Stimulated activated CD4-positive, alpha-beta T cell treated with anti-CD3 and anti-CD28 coated beads, Interleukin-4, amount 100 ng/mL, for 48 hours (primary cell): ENCODE results near the gene SVBP.
"Not testable (repeated sequence)": the region's sequence is repeated elsewhere in the genome, so short reads cannot be mapped to it uniquely, and the experiment has no call there.

Source experiments
- DNase-seq, 2 donors: peaks; one replicate each; pipeline ENCODE4 v3.0.0-alpha.2; 2020; ENCODE audit warnings: low read depth in 2 of 2

SVBP gene

GRCh38 chr1:42841440-42842147, 24.4 kb upstream of the SVBP start:
- DNase-seq = no peak

DNA sequence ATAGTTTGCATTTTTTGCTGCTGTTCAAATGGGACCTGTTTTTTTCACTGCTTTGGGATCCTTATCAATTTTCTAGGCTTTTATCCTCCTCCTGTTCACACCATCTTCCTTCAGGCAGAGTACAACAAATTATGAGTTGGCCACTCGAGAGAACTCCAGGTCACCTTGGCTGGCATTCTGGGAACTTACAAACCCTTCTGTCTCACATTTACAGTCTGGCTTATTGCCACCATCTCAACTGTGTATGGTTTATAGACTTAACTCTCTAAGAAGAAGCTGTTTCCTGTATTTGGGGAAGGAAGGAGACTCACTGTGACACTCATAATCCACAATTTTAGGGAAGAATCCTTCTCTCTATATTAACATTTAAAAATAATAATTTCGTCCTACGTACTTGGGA, 23.8 kb upstream of the SVBP start:
- DNase-seq = no peak

GRCh38 chr1:42838482-42839190, 21.4 kb upstream of the SVBP start:
- no peak for DNase-seq

- DNase-seq = no peak
Measured at GRCh38 chr1:42837709-42838108, 20.5 kb upstream of the SVBP start.

GRCh38 chr1:42835422-42835821, 18.2 kb upstream of the SVBP start:
- no peak for DNase-seq

GRCh38 chr1:42834803-42835202, 17.6 kb upstream of the SVBP start:
- DNase-seq = no peak

DNA sequence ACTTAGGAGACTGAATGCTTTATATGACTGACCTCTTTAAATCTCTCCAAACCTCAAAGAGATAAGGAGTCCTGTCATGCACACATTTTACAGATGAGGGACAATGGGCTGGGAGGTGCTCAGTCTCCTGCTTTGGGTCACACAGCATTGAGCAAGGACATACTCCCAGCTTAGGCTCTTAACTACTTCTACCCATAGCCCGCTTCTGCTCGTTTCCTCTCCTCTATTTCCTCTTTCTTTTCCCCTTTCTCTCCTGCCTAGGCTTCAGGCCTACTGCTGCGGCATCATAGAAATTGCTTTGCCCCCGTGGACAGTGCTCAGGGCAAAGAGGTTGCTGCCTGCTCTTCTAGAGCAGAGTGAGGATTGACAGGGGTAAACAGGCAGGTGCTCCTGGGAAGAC, 16.8 kb upstream of the SVBP start:
- no peak for DNase-seq

GRCh38 chr1:42832641-42833240, 15.5 kb upstream of the SVBP start:
- no peak for DNase-seq

DNA sequence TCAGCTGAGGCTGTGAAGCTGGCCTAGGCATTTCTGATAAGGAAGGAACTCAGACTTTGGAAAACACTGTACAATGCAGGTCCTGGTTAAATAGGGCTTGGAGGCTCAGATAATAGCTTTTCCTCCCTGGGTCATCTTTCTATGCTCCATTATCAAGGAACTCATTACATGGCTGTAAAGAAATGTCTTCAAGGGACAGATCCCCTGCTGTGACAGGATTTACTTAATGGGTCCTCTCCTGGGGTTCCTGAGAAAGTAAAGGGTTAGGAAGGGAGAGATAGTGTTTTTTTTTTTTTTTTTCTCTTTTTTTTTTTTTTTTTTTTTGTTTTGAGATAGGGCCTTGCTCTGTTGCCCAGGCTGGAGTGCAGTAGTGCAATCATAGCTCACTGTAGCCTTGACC, 14.1 kb upstream of the SVBP start:
- no peak for DNase-seq

DNA sequence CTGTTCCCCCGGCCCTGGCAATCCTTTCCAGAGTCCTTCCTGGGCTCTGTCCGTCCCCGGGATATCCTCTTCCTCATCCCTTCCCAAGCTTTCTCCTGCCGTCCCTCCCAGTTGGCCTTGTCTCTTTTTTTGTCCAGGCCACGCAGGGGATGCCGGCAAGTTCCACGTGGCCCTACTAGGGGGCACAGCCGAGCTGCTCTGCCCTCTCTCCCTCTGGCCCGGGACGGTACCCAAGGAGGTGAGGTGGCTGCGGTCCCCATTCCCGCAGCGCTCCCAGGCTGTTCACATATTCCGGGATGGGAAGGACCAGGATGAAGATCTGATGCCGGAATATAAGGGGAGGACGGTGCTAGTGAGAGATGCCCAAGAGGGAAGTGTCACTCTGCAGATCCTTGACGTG, 13.4 kb upstream of the SVBP start:
- DNase-seq = no peak

DNA sequence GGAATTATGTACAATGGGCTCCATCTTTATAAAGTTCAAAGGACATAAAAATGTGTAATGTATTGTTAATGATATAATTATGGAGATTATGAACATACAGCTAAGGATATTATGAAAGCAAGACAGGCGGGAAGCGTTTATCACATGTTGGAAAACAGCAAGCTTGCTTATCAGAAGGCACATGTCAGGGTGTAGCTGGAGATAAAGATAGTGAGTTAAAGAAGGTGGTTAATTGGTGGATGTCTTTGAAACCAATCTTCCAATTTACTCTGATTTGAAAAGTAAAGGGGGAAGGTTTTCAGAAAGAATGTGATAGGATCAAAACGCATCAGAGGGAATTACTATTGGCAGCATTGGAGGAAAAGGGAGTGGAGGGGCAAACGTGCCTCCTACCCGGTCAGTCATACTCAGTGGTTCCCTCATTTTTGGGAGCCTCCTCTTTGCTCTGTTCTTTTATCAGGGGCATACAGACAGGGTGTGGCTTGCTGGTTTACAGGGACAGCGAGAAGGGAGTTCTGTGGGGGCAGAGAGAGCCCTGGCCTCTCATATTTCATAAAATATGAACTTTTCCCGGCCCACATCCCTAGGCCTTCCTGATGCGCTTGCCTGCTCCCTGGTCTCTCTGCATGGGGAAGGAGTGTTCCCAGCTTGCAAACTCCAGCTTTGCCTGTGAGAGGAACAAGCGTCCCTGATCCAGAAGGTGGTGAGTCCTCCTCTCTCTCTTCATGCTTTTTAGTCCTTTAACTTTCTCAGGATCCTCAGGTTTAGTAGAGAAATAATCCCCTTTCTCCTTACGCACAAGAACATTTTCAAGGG, 8.0 kb upstream of the SVBP start:
- no peak for DNase-seq

GRCh38 chr1:42824481-42825035, 7.4 kb upstream of the SVBP start:
- no peak for DNase-seq

DNA sequence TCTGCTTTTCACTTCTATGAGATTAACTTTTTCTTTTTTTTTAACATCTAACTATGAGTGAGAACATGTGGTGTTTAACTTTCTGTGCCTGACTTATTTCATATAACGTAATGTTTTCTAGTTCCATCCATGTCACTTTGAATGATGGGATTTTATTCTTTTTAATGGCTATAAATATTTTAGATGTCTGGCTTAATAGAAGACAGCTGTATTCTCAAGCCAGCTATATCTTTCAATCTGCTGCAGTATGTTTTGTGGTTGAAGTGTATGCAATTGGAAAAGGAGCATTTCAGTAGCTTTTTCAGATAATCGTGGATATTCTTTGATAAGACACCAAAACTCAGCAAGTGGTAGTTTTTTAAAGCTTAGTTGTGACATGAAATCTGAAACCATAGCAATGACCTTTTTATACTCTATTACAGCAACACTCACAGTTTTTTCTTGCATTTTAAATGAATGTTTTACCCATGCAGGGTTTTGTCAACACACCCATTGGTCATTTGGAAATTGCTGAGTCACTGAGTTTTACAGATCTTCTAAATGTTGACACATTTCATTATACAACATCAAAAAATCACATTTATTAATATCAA, 5.7 kb upstream of the SVBP start:
- no peak for DNase-seq

DNA sequence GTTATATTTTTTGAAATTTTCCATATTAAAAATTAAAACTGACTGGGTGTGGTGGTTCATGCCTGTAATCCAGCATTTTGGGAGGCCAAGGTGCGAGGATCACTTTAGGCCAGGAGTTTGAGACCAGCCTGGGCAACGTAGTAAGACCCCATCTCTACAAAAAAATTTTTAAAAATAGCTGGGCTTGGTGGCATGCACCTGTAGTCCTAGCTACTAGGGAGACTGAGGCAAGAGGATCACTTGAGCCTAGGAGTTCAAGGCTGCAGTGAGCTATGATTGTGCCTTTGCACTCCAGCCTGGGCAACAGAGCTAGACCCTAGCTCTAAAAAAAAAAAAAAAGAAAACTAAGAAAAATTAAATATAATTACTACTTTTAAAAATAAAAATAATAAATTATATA, 4.5 kb upstream of the SVBP start:
- DNase-seq = no peak

DNA sequence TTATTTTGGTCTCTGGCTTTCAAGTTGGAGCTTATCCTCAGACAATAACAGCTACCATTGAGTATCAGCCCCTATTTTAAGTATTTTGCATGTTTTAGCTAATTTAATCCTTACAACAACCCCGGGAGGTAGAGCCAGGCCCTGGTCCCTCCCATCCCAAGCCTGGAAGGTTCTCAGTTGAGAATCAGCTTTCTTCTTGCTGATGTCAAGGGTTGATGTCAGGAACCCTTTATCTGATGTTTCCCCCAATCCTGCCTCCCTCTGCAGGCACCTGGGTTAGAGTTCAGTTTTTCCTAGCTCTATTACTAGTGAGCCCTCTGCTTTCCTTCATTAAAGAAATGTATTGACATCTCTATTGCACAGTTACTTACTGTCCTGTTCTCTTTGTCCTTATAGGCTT, 3.6 kb upstream of the SVBP start:
- DNase-seq = no peak

GRCh38 chr1:42817976-42818375, 779 bp upstream of the SVBP start:
- DNase-seq = no peak

DNA sequence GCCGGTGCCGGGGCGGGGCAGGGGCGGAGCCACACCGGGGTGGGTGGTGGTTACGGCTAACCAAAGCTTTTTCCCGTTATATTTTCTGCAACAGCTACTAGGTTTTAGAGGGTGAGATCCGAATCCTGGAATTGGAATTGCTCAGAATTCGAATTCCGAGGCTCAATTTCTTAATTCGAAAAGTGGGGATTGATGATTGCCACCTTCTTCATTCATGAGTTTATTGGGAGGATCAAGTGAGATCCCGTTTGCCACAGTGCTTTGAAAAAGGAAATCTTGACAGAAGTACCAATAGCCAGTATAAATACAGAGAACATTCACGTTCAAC, 207 bp upstream of the SVBP start:
- no peak for DNase-seq

GRCh38 chr1:42815941-42816584, 1.1 kb downstream of the SVBP start:
- no peak for DNase-seq

DNA sequence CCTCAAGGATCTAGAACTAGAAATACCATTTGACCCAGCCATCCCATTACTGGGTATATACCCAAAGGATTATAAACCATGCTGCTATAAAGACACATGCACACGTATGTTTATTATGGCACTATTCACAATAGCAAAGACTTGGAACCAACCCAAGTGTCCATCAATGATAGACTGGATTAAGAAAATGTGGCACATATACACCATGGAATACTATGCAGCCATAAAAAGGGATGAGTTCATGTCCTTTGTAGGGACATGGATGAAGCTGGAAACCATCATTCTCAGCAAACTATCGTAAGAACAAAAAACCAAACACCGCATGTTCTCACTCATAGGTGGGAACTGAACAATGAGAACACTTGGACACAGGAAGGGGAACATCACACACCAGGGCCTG, 2.4 kb downstream of the SVBP start:
- not testable (repeated sequence) for DNase-seq

DNA sequence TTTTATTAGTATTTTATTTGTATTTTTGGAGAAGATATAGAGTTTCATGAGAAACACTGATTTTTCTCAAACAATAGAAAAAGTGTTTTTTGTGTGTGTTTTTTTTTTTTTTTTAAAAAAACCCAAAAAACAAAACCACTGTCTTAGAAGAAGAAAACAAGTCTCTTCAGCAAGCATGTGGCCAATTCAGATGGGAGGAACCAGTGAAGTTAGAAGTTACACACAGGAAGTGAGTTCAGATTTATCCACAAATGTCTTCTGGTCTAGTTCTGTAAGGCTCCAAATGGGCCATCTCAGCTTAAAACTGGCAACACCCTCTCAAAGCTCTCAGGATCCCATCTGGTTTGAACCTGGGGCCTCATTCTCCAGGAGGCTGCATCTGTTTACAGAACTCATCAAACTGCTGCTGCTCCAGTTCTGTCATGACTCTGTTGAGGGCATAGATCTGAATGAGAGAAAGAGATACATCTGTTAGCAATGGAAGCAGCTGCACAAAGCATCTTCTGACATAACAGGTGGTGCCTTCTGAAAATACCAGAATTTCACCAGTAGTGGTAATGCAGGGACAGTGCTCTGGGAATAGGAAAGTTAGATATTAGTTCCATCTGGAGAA, 10.0 kb downstream of the SVBP start:
- no peak for DNase-seq

GRCh38 chr1:42806593-42806992, 10.6 kb downstream of the SVBP start:
- DNase-seq = no peak
